ENCODE data around the gene PYDC1.

GRCh38 chr16:31219154-31219741, 2.3 kb upstream of the PYDC1 start:
- no peak for TF ChIP-seq CTCF (IDR thresholded peaks at IDR 0.05)
- TF ChIP-seq POLR2AphosphoS5 (IDR thresholded peaks at IDR 0.05), result no peak
- TF ChIP-seq POLR2A (IDR thresholded peaks at IDR 0.05), result no peak

All from breast epithelium (tissue), 3 donors.